ENCODE data around the gene ZNF467. TPM values are rescaled to one million over a fixed set of nuclear protein-coding genes. Genes with fewer than 3 reads are reported as not detected.

ZNF467 gene
- total RNA-seq, 1 experiment from 2014 or later = 0.55 TPM

DNA sequence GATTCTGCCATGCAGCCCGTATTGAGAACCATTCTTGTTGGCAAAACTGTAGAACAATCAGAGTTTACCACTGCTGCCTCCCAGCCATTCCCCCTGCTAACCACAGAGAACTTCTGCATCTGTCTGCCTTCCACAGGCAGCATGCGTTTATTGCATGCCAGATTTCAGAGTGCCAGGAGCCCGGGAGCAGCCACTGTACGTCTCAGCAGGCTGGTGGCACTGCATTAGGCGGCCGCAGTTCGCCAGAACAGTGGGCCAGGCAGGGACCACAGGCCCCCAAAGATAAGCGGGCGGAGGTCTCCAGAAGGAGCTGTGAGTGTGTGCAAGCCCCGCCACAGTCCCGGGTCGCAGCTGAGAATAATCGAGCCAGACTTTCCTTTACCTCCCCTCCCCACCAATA, 31.8 kb downstream of the ZNF467 start:
- DNase-seq = no peak
- H3K36me3 ChIP-seq (replicated peaks; ENCODE audit: control insufficient read depth, insufficient read depth, low read length) = no peaks in the 10 kb centered on the region
- no peaks in the 10 kb centered on the region; the same call in 1 of the 2 replicates for H3K27me3 ChIP-seq (ENCODE audit: control insufficient read depth, insufficient read depth, low read length)
- no peak overlapping the region for H3K4me3 ChIP-seq (ENCODE audit: insufficient read depth, low read depth, low read length)

DNA sequence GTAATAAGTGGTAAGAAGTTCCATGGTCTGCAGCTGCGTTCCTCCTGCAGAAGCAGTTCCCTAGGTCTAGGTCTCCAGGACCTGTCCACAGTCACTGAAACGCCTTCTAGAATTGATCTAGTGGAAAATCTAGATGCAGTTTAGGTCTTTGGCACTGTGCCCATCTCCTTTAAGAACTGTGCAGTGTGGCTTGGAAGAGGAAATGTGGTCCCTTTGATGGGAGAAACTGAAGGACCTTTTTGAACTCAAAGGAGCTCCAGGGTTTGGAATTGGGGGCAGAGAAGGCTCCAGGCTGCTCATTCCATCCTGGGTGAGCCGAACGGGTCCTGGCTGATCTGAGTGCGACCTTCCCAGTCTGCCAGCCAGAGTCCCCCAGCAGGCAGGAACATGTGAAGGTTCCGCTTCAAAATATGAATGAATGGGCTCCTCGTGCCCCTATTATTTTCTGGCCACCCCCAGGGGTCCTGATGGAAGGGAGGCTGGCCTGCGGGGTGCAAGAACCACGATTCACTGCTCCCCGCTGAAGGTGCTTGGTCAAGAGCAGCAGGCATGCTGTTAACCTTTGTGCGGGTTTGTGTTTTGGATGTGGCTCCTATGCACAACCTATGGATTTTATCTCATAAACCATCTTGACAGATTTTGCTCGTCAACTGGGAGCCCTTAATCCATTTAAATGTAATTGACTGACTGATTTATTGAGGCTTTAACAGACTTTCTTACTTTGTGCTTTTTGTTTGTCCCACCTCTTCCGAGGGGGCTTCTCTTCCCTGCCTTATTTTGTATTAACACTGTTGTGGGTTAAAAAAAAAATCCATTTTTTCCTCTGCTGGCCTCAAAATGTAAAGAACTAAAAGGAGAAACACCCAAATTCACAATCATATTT, 36.7 kb downstream of the ZNF467 start:
- Histone ChIP-seq H3K27me3 (ENCODE audit: control insufficient read depth, insufficient read depth, low read length) (no peaks in the 10 kb centered on the region), H3K4me3 (ENCODE audit: insufficient read depth, low read depth, low read length) (no peak overlapping the region), H3K36me3 (replicated peaks; ENCODE audit: control insufficient read depth, insufficient read depth, low read length) (no peaks in the 10 kb centered on the region; the same call in 1 of the 2 replicates)
- DNase-seq = no peak

DNA sequence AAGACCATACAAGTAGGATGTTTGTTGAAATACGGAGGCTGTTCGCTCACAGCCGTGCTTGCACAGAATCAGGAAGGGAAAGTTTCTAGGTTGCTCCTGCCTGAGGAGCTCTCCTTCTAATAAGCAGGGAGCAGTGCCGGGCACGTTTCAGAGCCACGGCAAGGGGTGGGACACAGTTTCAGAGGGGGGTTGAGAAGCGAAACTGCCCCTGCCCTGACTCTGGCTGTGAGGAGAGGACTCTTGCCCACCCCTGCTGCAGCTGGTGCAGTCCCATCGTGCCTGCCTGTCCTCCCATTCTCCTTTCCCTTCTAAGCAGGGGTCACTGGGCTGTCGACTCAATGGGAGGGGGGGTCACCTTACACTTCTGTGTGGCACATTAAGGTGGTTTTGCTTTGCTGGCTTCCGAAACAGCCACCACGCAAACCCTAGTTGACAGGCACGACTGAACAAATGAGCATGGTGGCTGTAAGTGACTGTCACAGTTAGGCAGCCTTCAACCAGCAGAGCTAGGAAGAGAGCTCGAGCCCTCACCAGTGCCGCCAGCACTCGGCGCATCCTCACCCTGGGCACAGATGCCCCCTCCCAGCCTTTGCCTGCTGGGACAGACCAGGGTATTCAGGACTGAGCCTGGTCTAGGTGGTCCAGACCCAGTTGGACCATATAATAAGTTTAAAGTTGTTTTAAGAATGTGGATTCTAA, 37.5 kb downstream of the ZNF467 start:
- Histone ChIP-seq H3K36me3 (replicated peaks; ENCODE audit: control insufficient read depth, insufficient read depth, low read length) (peaks cover 1% of the 10 kb centered on the region; the same call in 1 of the 2 replicates), H3K27me3 (ENCODE audit: control insufficient read depth, insufficient read depth, low read length) (no peaks in the 10 kb centered on the region), H3K4me3 (ENCODE audit: insufficient read depth, low read depth, low read length) (no peak overlapping the region)
- DNase-seq = no peak

DNA sequence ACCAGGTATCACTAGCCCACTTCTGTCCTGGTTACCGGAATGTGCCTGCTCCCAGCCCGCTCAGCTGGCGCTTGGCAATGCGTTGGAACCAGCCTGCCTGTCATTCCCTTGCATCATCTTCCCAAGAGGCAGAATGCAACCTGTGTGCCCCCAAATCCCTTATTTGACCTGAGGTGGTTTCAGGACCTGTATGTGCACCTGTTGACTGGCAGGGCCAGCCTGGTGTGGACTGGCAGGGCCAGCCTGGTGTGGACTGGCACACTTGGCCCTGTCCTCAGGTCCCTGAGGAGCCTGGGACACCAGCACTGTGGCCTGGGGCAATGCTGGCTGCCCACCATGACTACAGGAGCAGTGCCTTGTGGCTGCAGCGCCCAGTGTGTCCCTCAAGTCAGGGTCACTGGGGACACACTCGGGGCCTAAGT, 38.2 kb downstream of the ZNF467 start:
- peaks cover 4% of the 10 kb centered on the region for H3K36me3 ChIP-seq (replicated peaks; ENCODE audit: control insufficient read depth, insufficient read depth, low read length)
- H3K27me3 ChIP-seq (ENCODE audit: control insufficient read depth, insufficient read depth, low read length) = no peaks in the 10 kb centered on the region
- no peak for DNase-seq
- H3K4me3 ChIP-seq (ENCODE audit: insufficient read depth, low read depth, low read length) = no peak overlapping the region

DNA sequence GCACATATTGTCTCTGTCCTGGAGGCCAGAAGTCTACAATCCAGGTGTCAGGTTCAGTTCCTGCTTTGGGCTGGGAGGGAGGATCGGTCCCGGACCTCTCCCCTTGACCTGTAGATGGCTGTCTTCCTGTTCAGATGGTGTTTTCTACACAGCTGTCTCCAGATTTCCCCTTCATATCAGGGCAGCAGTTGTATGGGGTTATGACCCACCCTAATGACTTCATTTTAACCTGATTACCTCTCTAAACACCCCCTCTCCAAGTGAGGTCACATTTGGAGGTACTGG, 38.7 kb downstream of the ZNF467 start:
- Histone ChIP-seq H3K27me3 (ENCODE audit: control insufficient read depth, insufficient read depth, low read length) (no peaks in the 10 kb centered on the region), H3K36me3 (replicated peaks; ENCODE audit: control insufficient read depth, insufficient read depth, low read length) (peaks cover 4% of the 10 kb centered on the region), H3K4me3 (ENCODE audit: insufficient read depth, low read depth, low read length) (no peak overlapping the region)
- no peak for DNase-seq

DNA sequence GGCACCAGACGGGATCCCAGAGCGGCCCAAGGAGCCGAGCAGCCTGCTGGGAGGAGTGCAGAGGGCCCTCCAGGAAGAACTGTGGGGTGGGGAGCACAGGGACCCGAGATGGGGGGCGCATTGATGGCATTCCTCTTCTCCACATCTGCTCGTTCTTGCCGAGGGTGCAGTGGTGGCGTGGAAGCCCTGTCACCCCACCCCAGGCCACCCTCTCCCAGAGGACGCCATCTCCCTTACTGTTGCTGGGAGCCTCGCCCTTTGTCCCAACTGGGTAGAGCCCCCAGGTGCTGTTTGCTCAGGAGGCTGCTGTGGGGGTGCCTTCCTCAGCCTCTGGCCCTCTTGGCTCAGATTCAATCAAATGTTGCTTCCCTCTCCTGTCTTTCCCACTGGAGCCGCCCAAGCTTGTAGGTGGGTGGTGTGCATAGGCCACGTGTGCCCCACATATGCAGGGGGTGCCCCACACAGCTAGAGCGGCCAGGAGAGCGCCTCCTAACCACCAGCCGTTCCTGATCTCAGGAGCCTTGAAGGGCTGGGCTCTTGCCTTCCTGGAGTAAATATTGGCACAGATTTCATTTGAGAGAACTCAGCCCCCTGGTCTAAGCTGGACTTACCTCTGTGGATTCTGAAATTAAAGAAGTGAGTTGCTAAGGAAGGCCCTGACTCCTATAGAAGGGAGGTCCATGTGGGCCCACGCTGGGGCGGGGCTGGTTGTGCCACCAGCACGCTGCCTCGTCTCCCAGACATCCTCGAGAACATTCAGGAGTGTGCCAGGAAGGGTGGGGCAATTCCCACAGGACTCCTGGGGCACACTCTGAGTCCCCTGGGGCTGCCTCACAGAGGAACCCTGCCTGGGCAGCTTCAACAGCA, 39.2 kb downstream of the ZNF467 start:
- DNase-seq = no peak
- H3K27me3 ChIP-seq (ENCODE audit: control insufficient read depth, insufficient read depth, low read length) = no peaks in the 10 kb centered on the region
- H3K36me3 ChIP-seq (replicated peaks; ENCODE audit: control insufficient read depth, insufficient read depth, low read length) = peaks cover 6% of the 10 kb centered on the region
- no peak overlapping the region for H3K4me3 ChIP-seq (ENCODE audit: insufficient read depth, low read depth, low read length)

DNA sequence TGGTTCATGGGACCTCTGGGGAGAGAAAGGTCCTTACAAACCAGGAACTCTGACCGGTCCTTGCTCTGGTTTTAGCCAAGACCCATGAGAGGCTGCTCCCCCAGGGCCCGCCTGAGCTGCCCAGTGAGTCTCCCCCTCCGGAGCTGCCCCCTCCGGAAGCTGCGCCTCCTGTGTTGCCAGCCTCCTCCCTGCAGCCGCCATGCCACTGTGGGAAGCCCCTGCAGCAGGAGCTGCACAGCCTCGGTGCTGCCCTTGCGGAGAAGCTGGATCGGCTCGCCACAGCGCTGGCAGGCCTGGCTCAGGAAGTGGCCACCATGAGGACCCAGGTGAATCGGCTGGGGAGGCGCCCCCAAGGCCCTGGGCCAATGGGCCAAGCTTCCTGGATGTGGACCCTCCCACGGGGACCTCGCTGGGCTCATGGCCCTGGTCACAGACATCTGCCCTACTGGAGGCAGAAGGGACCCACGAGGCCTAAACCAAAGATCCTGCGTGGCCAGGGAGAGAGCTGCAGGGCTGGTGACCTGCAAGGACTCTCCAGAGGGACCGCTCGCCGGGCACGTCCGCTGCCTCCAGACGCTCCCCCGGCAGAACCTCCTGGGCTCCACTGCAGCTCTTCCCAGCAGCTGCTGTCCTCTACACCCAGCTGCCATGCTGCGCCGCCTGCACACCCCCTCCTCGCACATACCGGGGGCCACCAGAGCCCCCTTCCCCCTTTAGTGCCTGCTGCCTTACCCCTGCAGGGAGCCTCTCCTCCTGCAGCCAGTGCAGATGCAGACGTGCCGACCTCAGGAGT, 40.1 kb downstream of the ZNF467 start:
- no peak for DNase-seq
- Histone ChIP-seq H3K36me3 (replicated peaks; ENCODE audit: control insufficient read depth, insufficient read depth, low read length) (peaks cover 9% of the 10 kb centered on the region), H3K4me3 (ENCODE audit: insufficient read depth, low read depth, low read length) (no peak overlapping the region), H3K27me3 (ENCODE audit: control insufficient read depth, insufficient read depth, low read length) (no peaks in the 10 kb centered on the region)

DNA sequence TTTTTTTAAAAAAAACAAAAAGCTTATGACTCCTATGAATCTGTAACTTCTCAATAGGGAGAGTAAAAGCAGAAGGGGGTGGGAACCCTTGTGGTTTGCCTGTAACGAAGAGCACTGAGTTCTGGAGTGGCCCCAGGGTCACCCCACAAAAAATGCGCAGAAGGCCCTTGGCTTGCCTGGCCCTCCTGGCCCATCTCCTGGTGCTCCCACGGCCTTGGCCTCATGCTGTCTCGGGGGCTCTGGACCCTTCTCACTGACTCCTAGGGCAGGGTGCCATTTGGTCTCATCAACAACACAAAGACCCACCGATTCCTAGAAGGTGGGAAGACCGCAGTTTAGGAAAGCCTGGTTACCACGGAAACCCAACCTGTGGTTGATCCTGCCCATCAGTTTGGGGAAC, 40.8 kb downstream of the ZNF467 start:
- no peak for DNase-seq
- peaks cover 9% of the 10 kb centered on the region for H3K36me3 ChIP-seq (replicated peaks; ENCODE audit: control insufficient read depth, insufficient read depth, low read length)
- no peak overlapping the region for H3K4me3 ChIP-seq (ENCODE audit: insufficient read depth, low read depth, low read length)
- H3K27me3 ChIP-seq (ENCODE audit: control insufficient read depth, insufficient read depth, low read length) = no peaks in the 10 kb centered on the region

DNA sequence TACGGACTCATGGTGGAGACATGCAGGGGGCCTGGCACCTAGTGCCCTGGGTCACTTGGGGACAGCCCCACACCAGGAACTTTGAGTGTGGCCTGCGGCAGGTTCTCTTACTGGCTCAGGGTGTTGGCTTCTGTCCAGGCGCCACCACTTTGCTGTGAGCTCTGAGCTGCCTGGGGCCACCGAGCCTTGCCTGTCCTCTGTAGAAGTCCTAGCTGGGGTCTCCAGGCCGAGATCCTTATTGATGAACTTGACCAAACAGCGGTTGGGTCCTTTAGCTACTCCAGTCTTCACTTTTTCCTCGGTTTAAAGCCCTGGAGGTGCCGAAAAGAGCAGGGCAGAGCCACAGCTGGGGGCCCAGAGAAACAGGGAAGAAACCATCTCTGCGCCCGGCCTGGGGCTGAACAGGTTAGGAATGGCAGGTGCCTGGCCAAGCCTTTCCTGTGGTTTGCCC, 41.3 kb downstream of the ZNF467 start:
- Histone ChIP-seq H3K27me3 (ENCODE audit: control insufficient read depth, insufficient read depth, low read length) (no peaks in the 10 kb centered on the region), H3K36me3 (replicated peaks; ENCODE audit: control insufficient read depth, insufficient read depth, low read length) (peaks cover 9% of the 10 kb centered on the region), H3K4me3 (ENCODE audit: insufficient read depth, low read depth, low read length) (no peak overlapping the region)
- DNase-seq = no peak

DNA sequence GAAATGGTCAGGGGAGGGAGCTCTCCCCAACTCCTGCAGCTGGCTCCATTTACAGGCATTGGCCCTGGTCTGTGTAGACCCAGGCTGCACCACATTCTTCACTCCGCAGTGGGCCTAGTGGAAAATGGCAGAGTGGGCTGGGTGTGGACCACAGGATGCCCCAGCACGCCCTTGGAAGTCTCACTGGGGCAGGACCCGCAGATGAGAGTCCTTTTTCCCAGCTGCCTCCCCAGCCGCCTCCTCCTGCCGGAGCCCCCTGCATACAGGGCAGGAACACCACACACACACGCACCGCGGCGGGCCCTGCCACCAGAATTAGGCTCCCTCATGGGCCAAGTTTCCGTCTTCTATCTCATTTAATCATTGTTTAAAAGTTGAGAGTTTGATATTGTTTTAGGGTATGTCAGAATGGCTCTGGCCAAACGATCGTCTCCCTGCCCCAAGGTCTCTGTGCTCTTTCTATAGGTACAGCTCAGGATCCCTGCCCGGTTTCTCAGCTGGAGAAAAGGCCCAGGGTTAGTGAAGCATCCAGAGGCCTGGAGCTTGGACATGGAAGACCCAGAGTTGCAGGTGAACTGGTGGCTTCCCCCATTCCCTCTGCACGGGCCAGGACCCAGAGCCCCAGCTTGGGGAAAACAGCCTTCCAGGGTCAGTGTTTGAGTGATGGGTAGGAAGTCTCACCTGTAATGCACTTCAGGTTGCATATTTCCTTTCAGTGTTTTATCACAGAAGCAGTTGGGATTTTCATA, 42.0 kb downstream of the ZNF467 start:
- no peak for DNase-seq

DNA sequence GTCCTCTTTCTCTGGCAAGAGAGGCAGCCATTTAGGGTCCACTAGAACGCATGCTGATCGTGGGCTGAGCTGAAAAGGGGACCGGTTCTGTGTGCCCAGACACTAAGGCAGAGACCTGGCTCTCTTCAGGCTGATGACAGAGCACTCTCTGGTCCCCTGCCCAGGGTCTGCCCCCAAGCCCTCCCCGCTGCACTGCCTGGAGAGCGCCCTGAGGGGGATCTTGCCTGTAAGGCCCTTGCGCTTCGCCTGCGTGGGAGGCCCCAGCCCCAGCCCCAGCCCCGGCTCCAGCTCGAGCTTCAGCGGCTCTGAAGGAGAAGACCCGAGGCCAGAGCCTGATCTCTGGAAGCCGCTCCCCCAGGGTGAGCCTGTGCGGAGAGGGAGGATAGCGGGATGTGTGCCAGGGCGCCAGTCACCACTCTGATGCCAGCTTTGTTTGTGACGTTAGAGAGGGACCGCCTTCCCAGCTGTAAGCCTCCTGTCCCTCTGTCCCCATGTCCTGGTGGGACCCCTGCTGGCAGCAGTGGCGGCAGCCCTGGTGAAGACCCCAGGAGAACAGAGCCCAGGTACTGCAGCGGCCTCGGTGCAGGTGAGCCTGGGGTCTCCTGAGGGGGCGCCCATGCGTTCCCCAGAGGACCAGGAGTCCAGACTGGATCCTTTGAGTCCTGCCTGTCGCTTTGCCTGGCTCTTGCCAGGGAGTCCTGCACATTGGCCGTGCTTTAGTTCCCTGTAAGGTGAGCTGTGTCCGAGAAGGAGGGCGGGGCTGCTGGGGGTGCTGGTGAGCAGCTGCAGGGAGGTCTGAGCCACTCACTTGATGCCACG, 43.2 kb downstream of the ZNF467 start:
- no peaks in the 10 kb centered on the region for H3K27me3 ChIP-seq (ENCODE audit: control insufficient read depth, insufficient read depth, low read length)
- DNase-seq = no peak
- H3K4me3 ChIP-seq (ENCODE audit: insufficient read depth, low read depth, low read length) = no peak overlapping the region
- peaks cover 12% of the 10 kb centered on the region for H3K36me3 ChIP-seq (replicated peaks; ENCODE audit: control insufficient read depth, insufficient read depth, low read length)

More for the DNA sequence above, 42.0 kb downstream of the ZNF467 start:
- peaks cover 10% of the 10 kb centered on the region for H3K36me3 ChIP-seq (replicated peaks; ENCODE audit: control insufficient read depth, insufficient read depth, low read length)
- H3K4me3 ChIP-seq (ENCODE audit: insufficient read depth, low read depth, low read length) = no peak overlapping the region
- H3K27me3 ChIP-seq (ENCODE audit: control insufficient read depth, insufficient read depth, low read length) = no peaks in the 10 kb centered on the region

DNA sequence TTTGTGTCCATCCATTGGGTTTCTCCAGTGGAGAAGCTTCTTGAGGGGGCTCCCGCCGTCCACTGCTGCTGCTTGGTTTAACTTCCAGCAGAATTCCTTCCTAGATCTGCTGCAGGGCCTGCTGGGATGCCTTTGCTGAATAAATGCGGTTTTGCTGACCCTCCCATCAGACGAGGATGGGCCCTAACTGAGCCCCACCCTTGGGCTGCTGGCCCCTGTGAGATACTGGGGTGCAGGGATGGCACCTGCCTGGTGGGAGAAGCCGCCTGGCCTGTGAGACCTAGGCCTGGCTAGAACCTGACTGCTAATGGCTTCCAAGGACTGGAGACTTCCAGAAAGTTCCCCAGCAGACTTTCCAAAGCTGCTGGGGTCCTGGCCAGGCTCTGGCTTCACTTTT, 43.8 kb downstream of the ZNF467 start:
- H3K27me3 ChIP-seq (ENCODE audit: control insufficient read depth, insufficient read depth, low read length) = no peaks in the 10 kb centered on the region
- H3K36me3 ChIP-seq (replicated peaks; ENCODE audit: control insufficient read depth, insufficient read depth, low read length) = peaks cover 12% of the 10 kb centered on the region
- no peak for DNase-seq
- H3K4me3 ChIP-seq (ENCODE audit: insufficient read depth, low read depth, low read length) = no peak overlapping the region

All from H7 (cell line).